Mucosa of stomach (tissue), 1 donor: ENCODE data around the gene STRIT1.

ENCODE experiments used
- H3K27me3 ChIP-seq: one replicate; pipeline ENCODE4 v1.7.0; 2013; ENCODE audit warnings: mild to moderate bottlenecking, low read length; ENCODE audit not compliant: control insufficient read depth, insufficient read depth
- H3K36me3 ChIP-seq: one replicate; pipeline ENCODE4 v1.7.0; 2013; ENCODE audit warnings: low read length; ENCODE audit not compliant: control insufficient read depth, insufficient read depth
- H3K4me1 ChIP-seq: one replicate; pipeline ENCODE4 v1.7.0; 2013; ENCODE audit warnings: mild to moderate bottlenecking, low read length; ENCODE audit not compliant: control insufficient read depth, insufficient read depth
- H3K4me3 ChIP-seq: one replicate; pipeline ENCODE4 v1.7.0; 2013; ENCODE audit warnings: low read length
- H3K9ac ChIP-seq: one replicate; pipeline ENCODE4 v1.7.0; 2013; ENCODE audit warnings: mild to moderate bottlenecking, low read length, moderate library complexity
- H3K9me3 ChIP-seq: one replicate; pipeline ENCODE4 v1.7.0; 2013; ENCODE audit warnings: mild to moderate bottlenecking, low read length, moderate library complexity; ENCODE audit not compliant: control insufficient read depth
- donor health status: Pancreatic carcinoma.

STRIT1 gene

GRCh38 chr3:155293516-155293915, at the start of gene STRIT1:
STRIT1 (minus strand) TSS chr3:155293683.
- no peaks in the 10 kb centered on the region for H3K4me1 ChIP-seq
- peaks cover 6% of the 10 kb centered on the region for H3K9me3 ChIP-seq
- H3K9ac ChIP-seq = no peak within 1 kb of the TSS
- H3K4me3 ChIP-seq = no peak within 1 kb of the TSS
- no peaks in the 10 kb centered on the region for H3K27me3 ChIP-seq
- H3K36me3 ChIP-seq = no peaks in the 10 kb centered on the region

GRCh38 chr3:155342344-155342743, 48.9 kb upstream of the STRIT1 start:
- no peaks in the 10 kb centered on the region for H3K36me3 ChIP-seq
- no peak overlapping the region for H3K9ac ChIP-seq
- no peaks in the 10 kb centered on the region for H3K4me1 ChIP-seq
- H3K27me3 ChIP-seq = no peaks in the 10 kb centered on the region
- H3K9me3 ChIP-seq = no peaks in the 10 kb centered on the region
- H3K4me3 ChIP-seq = no peak overlapping the region

- no peak overlapping the region for H3K9ac ChIP-seq
- no peaks in the 10 kb centered on the region for H3K4me1 ChIP-seq
- no peaks in the 10 kb centered on the region for H3K9me3 ChIP-seq
- H3K36me3 ChIP-seq = no peaks in the 10 kb centered on the region
- no peak overlapping the region for H3K4me3 ChIP-seq
- H3K27me3 ChIP-seq = no peaks in the 10 kb centered on the region
Measured at GRCh38 chr3:155339052-155339451, 45.6 kb upstream of the STRIT1 start.

GRCh38 chr3:155335724-155336354, 42.4 kb upstream of the STRIT1 start:
- no peak overlapping the region for H3K4me3 ChIP-seq
- H3K9me3 ChIP-seq = no peaks in the 10 kb centered on the region
- H3K36me3 ChIP-seq = no peaks in the 10 kb centered on the region
- H3K27me3 ChIP-seq = no peaks in the 10 kb centered on the region
- no peak overlapping the region for H3K9ac ChIP-seq
- H3K4me1 ChIP-seq = no peaks in the 10 kb centered on the region

- Histone ChIP-seq H3K36me3 (no peaks in the 10 kb centered on the region), H3K4me1 (no peaks in the 10 kb centered on the region), H3K9me3 (no peaks in the 10 kb centered on the region), H3K9ac (no peak overlapping the region), H3K4me3 (no peak overlapping the region), H3K27me3 (no peaks in the 10 kb centered on the region)
Measured at GRCh38 chr3:155334914-155335723, 41.6 kb upstream of the STRIT1 start.

GRCh38 chr3:155334215-155334913, 40.9 kb upstream of the STRIT1 start:
- H3K27me3 ChIP-seq = no peaks in the 10 kb centered on the region
- H3K4me1 ChIP-seq = no peaks in the 10 kb centered on the region
- no peak overlapping the region for H3K9ac ChIP-seq
- H3K36me3 ChIP-seq = no peaks in the 10 kb centered on the region
- no peaks in the 10 kb centered on the region for H3K9me3 ChIP-seq
- no peak overlapping the region for H3K4me3 ChIP-seq

GRCh38 chr3:155332716-155333115, 39.2 kb upstream of the STRIT1 start:
- H3K4me1 ChIP-seq = no peaks in the 10 kb centered on the region
- no peak overlapping the region for H3K4me3 ChIP-seq
- H3K27me3 ChIP-seq = no peaks in the 10 kb centered on the region
- H3K36me3 ChIP-seq = no peaks in the 10 kb centered on the region
- no peaks in the 10 kb centered on the region for H3K9me3 ChIP-seq
- no peak overlapping the region for H3K9ac ChIP-seq

GRCh38 chr3:155331078-155331477, 37.6 kb upstream of the STRIT1 start:
- Histone ChIP-seq H3K27me3 (no peaks in the 10 kb centered on the region), H3K4me3 (no peak overlapping the region), H3K36me3 (no peaks in the 10 kb centered on the region), H3K9ac (no peak overlapping the region), H3K9me3 (no peaks in the 10 kb centered on the region), H3K4me1 (no peaks in the 10 kb centered on the region)

GRCh38 chr3:155330370-155330769, 36.9 kb upstream of the STRIT1 start:
- H3K36me3 ChIP-seq = no peaks in the 10 kb centered on the region
- no peaks in the 10 kb centered on the region for H3K9me3 ChIP-seq
- H3K9ac ChIP-seq = no peak overlapping the region

GRCh38 chr3:155329513-155330048, 36.1 kb upstream of the STRIT1 start:
- Histone ChIP-seq H3K27me3 (no peaks in the 10 kb centered on the region), H3K9me3 (no peaks in the 10 kb centered on the region), H3K4me3 (no peak overlapping the region), H3K9ac (no peak overlapping the region), H3K4me1 (no peaks in the 10 kb centered on the region), H3K36me3 (no peaks in the 10 kb centered on the region)

More at GRCh38 chr3:155330370-155330769, 36.9 kb upstream of the STRIT1 start:
- Histone ChIP-seq H3K4me3 (no peak overlapping the region), H3K27me3 (no peaks in the 10 kb centered on the region), H3K4me1 (no peaks in the 10 kb centered on the region)

- Histone ChIP-seq H3K27me3 (no peaks in the 10 kb centered on the region), H3K4me1 (no peaks in the 10 kb centered on the region), H3K9me3 (no peaks in the 10 kb centered on the region), H3K4me3 (no peak overlapping the region), H3K36me3 (no peaks in the 10 kb centered on the region), H3K9ac (no peak overlapping the region)
Measured at GRCh38 chr3:155327871-155328270, 34.4 kb upstream of the STRIT1 start.

- Histone ChIP-seq H3K27me3 (no peaks in the 10 kb centered on the region), H3K9me3 (no peaks in the 10 kb centered on the region)
Measured at GRCh38 chr3:155327430-155327829, 33.9 kb upstream of the STRIT1 start.

More at GRCh38 chr3:155327430-155327829, 33.9 kb upstream of the STRIT1 start:
- H3K4me3 ChIP-seq = no peak overlapping the region
- no peaks in the 10 kb centered on the region for H3K4me1 ChIP-seq
- H3K36me3 ChIP-seq = no peaks in the 10 kb centered on the region
- H3K9ac ChIP-seq = no peak overlapping the region
